ENCODE measurements around the gene SLC22A1. TPM values are rescaled to one million over a fixed set of nuclear protein-coding genes. Genes with fewer than 3 reads are reported as not detected.

SLC22A1 gene
- total and polyA plus RNA-seq, 2 experiments from 2014 or later = 0.10 to 0.65 TPM

- TF ChIP-seq ZNF462 (CRISPR knock-in tag; IDR thresholded peaks at IDR 0.05) (no peak), JUNB (IDR thresholded peaks at IDR 0.05; ENCODE audit: unreplicated experiment) (no peak), STAT1 (IDR thresholded peaks at IDR 0.05; ENCODE audit: unreplicated experiment) (no peak), EZH2phosphoT487 (IDR thresholded peaks at IDR 0.05; ENCODE audit: unreplicated experiment) (no peak), CTCF (conservative IDR thresholded peaks at IDR 0.05; ENCODE audit: low read depth in 2 of 2) (no peak), ZNF114 (CRISPR knock-in tag; IDR thresholded peaks at IDR 0.05) (no peak), POLR2AphosphoS5 (IDR thresholded peaks at IDR 0.05; ENCODE audit: low read depth) (no peak), NANOG (IDR thresholded peaks at IDR 0.05; ENCODE audit: borderline replicate concordance) (no peak), EZH2 (IDR thresholded peaks at IDR 0.05; ENCODE audit: low read depth, unreplicated experiment) (no peak), ZNF331 (CRISPR knock-in tag; IDR thresholded peaks at IDR 0.05; ENCODE audit: low read depth) (no peak), CREB1 (CRISPR knock-in tag; IDR thresholded peaks at IDR 0.05; ENCODE audit: low read depth) (no peak)
- Histone ChIP-seq H3F3A (replicated peaks; ENCODE audit: low read depth) (no peaks in the 10 kb centered on the region), H3K9me2 (ENCODE audit: insufficient read depth) (peaks cover 3% of the 10 kb centered on the region), H3K27me3 (ENCODE audit: insufficient read depth) (no peaks in the 10 kb centered on the region), H3K4me3 (no peak overlapping the region), H3K4me1 (ENCODE audit: insufficient read depth) (no peaks in the 10 kb centered on the region), H3K4me2 (no peak overlapping the region), H4K20me1 (replicated peaks; ENCODE audit: insufficient read depth) (no peaks in the 10 kb centered on the region), H3K36me3 (ENCODE audit: insufficient read depth) (no peaks in the 10 kb centered on the region), H3K79me2 (replicated peaks; ENCODE audit: insufficient read depth) (no peaks in the 10 kb centered on the region), H2AFZ (no peak overlapping the region), H3K27ac (ENCODE audit: low read depth) (no peak overlapping the region)
- H3K4me1 Mint-ChIP-seq = no peaks in the 10 kb centered on the region; the same call in 2 of the 3 replicates
- peaks cover 10% of the 10 kb centered on the region; the same call in 2 of the 3 replicates for H3K9me3 Mint-ChIP-seq
- H3K27me3 Mint-ChIP-seq (ENCODE audit: insufficient read depth, low read depth, poor library complexity) = no peaks in the 10 kb centered on the region
- ATAC-seq (no peak), DNase-seq (ENCODE audit: low spot score) (no peak)
- no peaks in the 10 kb centered on the region for H3K36me3 Mint-ChIP-seq (ENCODE audit: low read depth)
- no peak overlapping the region for H3K4me3 Mint-ChIP-seq
- H3K27ac Mint-ChIP-seq = no peak overlapping the region
These were observed 46.2 kb downstream of the SLC22A1 start for GRCh38 chr6:160167604-160168399.

Measured in GM23338 (cell line).